ENCODE measurements around the gene PROX2.

PROX2 gene

GRCh38 chr14:74832849-74833248 lies 43.1 kb downstream of the PROX2 start:
- Histone ChIP-seq H3K36me3 (ENCODE audit: control insufficient read depth, insufficient read depth, low read length) (peaks cover 19% of the 10 kb centered on the region), H3K9me3 (ENCODE audit: control insufficient read depth, low read length) (no peaks in the 10 kb centered on the region), H3K4me3 (ENCODE audit: insufficient read depth, low read depth, low read length) (no peak overlapping the region), H3K27me3 (ENCODE audit: control insufficient read depth, insufficient read depth, low read length, poor library complexity, severe bottlenecking) (no peaks in the 10 kb centered on the region), H3K27ac (ENCODE audit: insufficient read depth, low read depth, low read length, poor library complexity, severe bottlenecking) (no peak overlapping the region), H3K4me1 (ENCODE audit: control insufficient read depth, insufficient read depth, low read length) (no peaks in the 10 kb centered on the region)
- WGBS, 2 experiments = 92 to 96% methylated on average over 4 of the region's 4 CpGs

- Histone ChIP-seq H3K27ac (ENCODE audit: insufficient read depth, low read depth, low read length, poor library complexity, severe bottlenecking) (no peak overlapping the region), H3K36me3 (ENCODE audit: control insufficient read depth, insufficient read depth, low read length) (peaks cover 13% of the 10 kb centered on the region), H3K27me3 (ENCODE audit: control insufficient read depth, insufficient read depth, low read length, poor library complexity, severe bottlenecking) (no peaks in the 10 kb centered on the region), H3K4me1 (ENCODE audit: control insufficient read depth, insufficient read depth, low read length) (no peaks in the 10 kb centered on the region), H3K9me3 (ENCODE audit: control insufficient read depth, low read length) (no peaks in the 10 kb centered on the region), H3K4me3 (ENCODE audit: insufficient read depth, low read depth, low read length) (no peak overlapping the region)
- WGBS, 2 experiments = 96 to 97% methylated on average over 4 to 5 of the region's 5 CpGs
Measured at GRCh38 chr14:74829251-74829650, 46.7 kb downstream of the PROX2 start.

- Histone ChIP-seq H3K4me3 (ENCODE audit: insufficient read depth, low read depth, low read length) (no peak overlapping the region), H3K27me3 (ENCODE audit: control insufficient read depth, insufficient read depth, low read length, poor library complexity, severe bottlenecking) (no peaks in the 10 kb centered on the region), H3K27ac (ENCODE audit: insufficient read depth, low read depth, low read length, poor library complexity, severe bottlenecking) (no peak overlapping the region), H3K36me3 (ENCODE audit: control insufficient read depth, insufficient read depth, low read length) (peaks cover 15% of the 10 kb centered on the region), H3K9me3 (ENCODE audit: control insufficient read depth, low read length) (no peaks in the 10 kb centered on the region), H3K4me1 (ENCODE audit: control insufficient read depth, insufficient read depth, low read length) (no peaks in the 10 kb centered on the region)
Measured at GRCh38 chr14:74826574-74826973, 49.4 kb downstream of the PROX2 start.

All from ectodermal cell (in vitro differentiated cells).